SK-N-SH (cell line): ENCODE measurements around the gene PROP1. TPM values are rescaled to one million over a fixed set of nuclear protein-coding genes. Genes with fewer than 3 reads are reported as not detected.

Experiments
- CTCF ChIA-PET: fragments of 300-600, 350-600 bp; formaldehyde crosslinking; extraction: SDS; loops from one replicate; lab custom pipeline; 2021; lab: Yijun Ruan, JAX
- POLR2A ChIA-PET: fragments of 350-600 bp; sonication (Branson Sonifier 250); formaldehyde crosslinking; extraction: SDS; loops from one replicate; lab custom pipeline; 2020; ENCODE audit warnings: antibody characterized with exemption, inconsistent platforms; lab: Yijun Ruan, JAX
- DNase-seq: peaks from one replicate; pipeline ENCODE4 v3.0.0; 2012
- H2AFZ ChIP-seq: fragments of 200-600 bp; sonication (generic); 2 replicates; pipeline ENCODE4 v1.8.1; 2016; ENCODE audit warnings: antibody characterized with exemption, mild to moderate bottlenecking, low read depth
- H3F3A ChIP-seq: fragments of 200-600 bp; sonication (generic); replicated peaks from 2 replicates; pipeline ENCODE3; 2016; ENCODE audit warnings: antibody characterized with exemption, mild to moderate bottlenecking; ENCODE audit not compliant: insufficient read depth
- H3K27ac ChIP-seq, 2 experiments: fragments of 200-500 bp in 1 of 2; fragments of 200-600 bp in 1 of 2; sonication (Bioruptor generic) in 1 of 2; sonication (generic), shearing (Covaris generic) in 1 of 2; 2 replicates each; pipeline versions ENCODE4 v1.5.1 to v1.6.1; 2014 to 2016; ENCODE audit warnings: low read depth in 2 of 2, inconsistent platforms in 1 of 2, low read length in 1 of 2, mild to moderate bottlenecking in 1 of 2, mixed read lengths in 1 of 2
- H3K27me3 ChIP-seq: fragments of 200-600 bp; sonication (generic), shearing (Covaris generic); 2 replicates; pipeline ENCODE4 v1.6.1; 2016; ENCODE audit warnings: mixed run types; ENCODE audit not compliant: insufficient read depth
- H3K36me3 ChIP-seq, 2 experiments: fragments of 200-500 bp in 1 of 2; fragments of 200-600 bp in 1 of 2; sonication (Bioruptor generic) in 1 of 2; sonication (generic) in 1 of 2; replicated peaks in 1 of 2; 2 replicates each; pipeline versions ENCODE3 to v1.5.1; 2014 to 2016; ENCODE audit warnings: low read length in 1 of 2, mild to moderate bottlenecking in 1 of 2; ENCODE audit not compliant: insufficient read depth in 2 of 2, control insufficient read depth in 1 of 2
- H3K4me1 ChIP-seq, 2 experiments: fragments of 200-500 bp in 1 of 2; fragments of 200-600 bp in 1 of 2; sonication (Bioruptor generic) in 1 of 2; sonication (generic), shearing (Covaris generic) in 1 of 2; 2 replicates each; pipeline versions ENCODE4 v1.5.1 to v1.6.1; 2014 to 2016; ENCODE audit warnings: low read depth in 1 of 2, low read length in 1 of 2, mixed run types in 1 of 2; ENCODE audit not compliant: insufficient read depth in 2 of 2, control insufficient read depth in 1 of 2
- H3K4me2 ChIP-seq: fragments of 200-600 bp; sonication (generic), shearing (Covaris generic); 2 replicates; pipeline ENCODE4 v1.6.1; 2017; ENCODE audit warnings: mixed run types
- H3K4me3 ChIP-seq, 2 experiments: fragments of 200-500 bp in 1 of 2; fragments of 200-600 bp in 1 of 2; sonication (Bioruptor generic) in 1 of 2; sonication (generic), shearing (Covaris generic) in 1 of 2; 2 replicates each; pipeline versions ENCODE4 v1.5.1 to v1.8.1; 2014 to 2016; ENCODE audit warnings: low read depth in 2 of 2, inconsistent platforms in 1 of 2, low read length in 1 of 2, mild to moderate bottlenecking in 1 of 2, mixed read lengths in 1 of 2, moderate library complexity in 1 of 2
- H3K79me2 ChIP-seq: fragments of 200-600 bp; sonication (generic); 2 replicates; pipeline ENCODE4 v1.8.1; 2017; ENCODE audit warnings: mild to moderate bottlenecking; ENCODE audit not compliant: insufficient read depth
- H3K9ac ChIP-seq: fragments of 200-600 bp; sonication (generic); 2 replicates; pipeline ENCODE4 v1.6.1; 2017; ENCODE audit warnings: mixed run types
- H3K9me2 ChIP-seq: fragments of 200-600 bp; sonication (generic); 2 replicates; pipeline ENCODE4 v1.6.1; 2017; ENCODE audit warnings: mixed run types
- H3K9me3 ChIP-seq: fragments of 200-600 bp; sonication (generic); 2 replicates; pipeline ENCODE4 v1.6.1; 2017; ENCODE audit warnings: mixed run types, mild to moderate bottlenecking, moderate library complexity
- H4K20me1 ChIP-seq: fragments of 200-600 bp; sonication (generic); 2 replicates; pipeline ENCODE4 v1.6.1; 2017; ENCODE audit warnings: mild to moderate bottlenecking, mixed run types; ENCODE audit not compliant: insufficient read depth
- CTCF ChIP-seq: fragments of 200-600 bp; sonication (generic); IDR thresholded peaks from 2 replicates; pipeline ENCODE4 v1.6.1; 2017; ENCODE audit warnings: antibody characterized with exemption, mild to moderate bottlenecking, moderate library complexity
- EZH2phosphoT487 ChIP-seq: fragments of 200-600 bp; sonication (generic); IDR thresholded peaks from 2 replicates; pipeline ENCODE4 v1.6.1; 2017; ENCODE audit warnings: low read depth, mixed run types, mild to moderate bottlenecking, antibody characterized with exemption, moderate library complexity, borderline replicate concordance
- FOXJ3 ChIP-seq: sonication (generic); formaldehyde crosslinking; IDR thresholded peaks from 2 replicates; pipeline ENCODE4 v1.5.1; 2020; ENCODE audit warnings: mild to moderate bottlenecking, missing genetic modification reagents
- FOXM1 ChIP-seq: IDR thresholded peaks from 2 replicates; pipeline ENCODE4 v1.4.0; 2012; ENCODE audit warnings: low read depth, mild to moderate bottlenecking
- GABPA ChIP-seq: IDR thresholded peaks from 2 replicates; pipeline ENCODE4 v1.4.0; 2012; ENCODE audit warnings: low read depth, mild to moderate bottlenecking
- GATA2 ChIP-seq: sonication (generic); formaldehyde crosslinking; IDR thresholded peaks from 2 replicates; pipeline ENCODE4 v1.5.0; 2020; ENCODE audit warnings: mild to moderate bottlenecking, missing genetic modification reagents
- JUND ChIP-seq: IDR thresholded peaks from 2 replicates; pipeline ENCODE4 v1.4.0; 2012
- MAX ChIP-seq: IDR thresholded peaks from 2 replicates; pipeline ENCODE4 v1.4.0; 2012; ENCODE audit warnings: low read depth
- NFIC ChIP-seq: IDR thresholded peaks from 2 replicates; pipeline ENCODE4 v1.4.0; 2012; ENCODE audit warnings: borderline replicate concordance
- NRF1 ChIP-seq: IDR thresholded peaks from 2 replicates; pipeline ENCODE4 v1.6.1; 2012; ENCODE audit warnings: low read depth, mild to moderate bottlenecking, low read length
- POLR2AphosphoS5 ChIP-seq: IDR thresholded peaks from 2 replicates; pipeline ENCODE4 v1.6.1; 2012; ENCODE audit warnings: low read depth, low read length
- RAD21 ChIP-seq: IDR thresholded peaks from 2 replicates; pipeline ENCODE4 v1.6.1; 2012; ENCODE audit warnings: mild to moderate bottlenecking, low read length
- RXRA ChIP-seq: IDR thresholded peaks from 2 replicates; pipeline ENCODE4 v1.4.0; 2012; ENCODE audit warnings: low read depth, mild to moderate bottlenecking, borderline replicate concordance
- SIN3A ChIP-seq: IDR thresholded peaks from 2 replicates; pipeline ENCODE4 v1.6.1; 2012; ENCODE audit warnings: low read depth, mild to moderate bottlenecking, low read length, moderate library complexity, borderline replicate concordance
- TAF1 ChIP-seq: IDR thresholded peaks from 2 replicates; pipeline ENCODE4 v1.6.1; 2012; ENCODE audit warnings: low read depth, mild to moderate bottlenecking, low read length, moderate library complexity, borderline replicate concordance
- TCF12 ChIP-seq: IDR thresholded peaks from 2 replicates; pipeline ENCODE4 v1.4.0; 2012
- TEAD4 ChIP-seq: IDR thresholded peaks from 2 replicates; pipeline ENCODE4 v1.4.0; 2012; ENCODE audit warnings: mild to moderate bottlenecking, borderline replicate concordance; ENCODE audit not compliant: insufficient read depth
- ZBTB33 ChIP-seq: IDR thresholded peaks from 2 replicates; pipeline ENCODE4 v1.4.0; 2012; ENCODE audit warnings: low read depth, borderline replicate concordance
- WGBS: methylation state at CpG from one replicate; pipeline ENCODE4 v1.1.6; 2017; ENCODE audit warnings: low lambda C conversion rate; 5-methylcytosine and 5-hydroxymethylcytosine counted together
- polyA plus RNA-seq, 3 experiments: library from polyadenylated mRNA; depleted of rRNA; stranded (reverse); fragments of >200 nt; gene quantifications; 2 replicates each; pipeline ENCODE4 v1.2.3, GENCODE V29; 2012

The PROP1 gene
- polyA plus RNA-seq, 1 of the 3 experiments (the other 2 are of a cell fraction): not detected

- ChIA-PET CTCF (interaction anchor here (2.3 kb wide), 1 partner anchor 14 kb away, joined by 5 read pairs; no protein-coding TSS in a partner anchor), POLR2A (no interaction called here)
- no peaks in the 10 kb centered on the region for H3K9me2 ChIP-seq
- no peaks in the 10 kb centered on the region for H3K9me3 ChIP-seq
- no peaks in the 10 kb centered on the region for H4K20me1 ChIP-seq
- peaks cover 36% of the 10 kb centered on the region for H3K27me3 ChIP-seq
- peak; percentile 51 for DNase-seq
- no peak overlapping the region for H3K4me2 ChIP-seq
- no peak overlapping the region for H3K4me3 ChIP-seq
- no peak overlapping the region for H2AFZ ChIP-seq
- H3K4me1 ChIP-seq: no peaks in the 10 kb centered on the region
- H3K79me2 ChIP-seq: no peaks in the 10 kb centered on the region
- TF ChIP-seq CTCF (0 out of 2 replicates have a peak, but pooled peaks have one; percentile 15), GATA2 (no peak), TCF12 (no peak), NFIC (no peak), GABPA (no peak), NRF1 (no peak), RAD21 (peak; percentile 27; the same call in 1 of the 2 replicates), MAX (no peak), FOXM1 (no peak), POLR2AphosphoS5 (no peak), JUND (no peak), ZBTB33 (no peak), FOXJ3 (CRISPR knock-in tag) (no peak), EZH2phosphoT487 (no peak), TEAD4 (no peak), TAF1 (no peak), RXRA (no peak), SIN3A (no peak)
- H3F3A ChIP-seq: no peaks in the 10 kb centered on the region
- H3K36me3 ChIP-seq: no peaks in the 10 kb centered on the region
- no peak overlapping the region for H3K27ac ChIP-seq
- WGBS: 32% methylated on average over 15 of the region's 17 CpGs
- H3K9ac ChIP-seq: no peak overlapping the region
Observed at GRCh38 chr5:177982072-177982727, 13.8 kb downstream of the PROP1 start.
